ENCODE results near the gene LRCH3. TPM values are rescaled to one million over a fixed set of nuclear protein-coding genes. Genes with fewer than 3 reads are reported as not detected.

Gene LRCH3
- total RNA-seq, 1 experiment from 2014 or later = 24.7 TPM

- DNase-seq (ENCODE audit: low read depth) = no peak
Observed at GRCh38 chr3:197833930-197834715, 43.1 kb downstream of the LRCH3 start.

- no peak for DNase-seq (ENCODE audit: low read depth)
Observed at GRCh38 chr3:197835509-197835908, 44.5 kb downstream of the LRCH3 start.

GRCh38 chr3:197836244-197836643 lies 45.2 kb downstream of the LRCH3 start:
- DNase-seq (ENCODE audit: low read depth) = no peak

- no peak for DNase-seq (ENCODE audit: low read depth)
Observed at GRCh38 chr3:197837282-197837681, 46.2 kb downstream of the LRCH3 start.

- no peak for DNase-seq (ENCODE audit: low read depth)
Observed at GRCh38 chr3:197841789-197842188, 50.7 kb downstream of the LRCH3 start.

- DNase-seq (ENCODE audit: low read depth) = no peak
Observed at GRCh38 chr3:197846491-197846890, 55.4 kb downstream of the LRCH3 start.

GRCh38 chr3:197847866-197848401 lies 56.9 kb downstream of the LRCH3 start:
- DNase-seq (ENCODE audit: low read depth) = peak; percentile 8

- DNase-seq (ENCODE audit: low read depth) = peak; percentile 64
Observed at GRCh38 chr3:197854596-197855343, 63.7 kb downstream of the LRCH3 start.

GRCh38 chr3:197855571-197855970 lies 64.5 kb downstream of the LRCH3 start:
- DNase-seq (ENCODE audit: low read depth) = no peak

- no peak for DNase-seq (ENCODE audit: low read depth)
Observed at GRCh38 chr3:197856199-197856816, 65.3 kb downstream of the LRCH3 start.

- no peak for DNase-seq (ENCODE audit: low read depth)
Observed at GRCh38 chr3:197858133-197858532, 67.1 kb downstream of the LRCH3 start.

GRCh38 chr3:197858598-197858997 lies 67.5 kb downstream of the LRCH3 start:
- DNase-seq (ENCODE audit: low read depth) = no peak

- no peak for DNase-seq (ENCODE audit: low read depth)
Observed at GRCh38 chr3:197866035-197866434, 75.0 kb downstream of the LRCH3 start.

- DNase-seq (ENCODE audit: low read depth) = no peak
Observed at GRCh38 chr3:197873329-197873728, 82.3 kb downstream of the LRCH3 start.

GRCh38 chr3:197874064-197874463 lies 83.0 kb downstream of the LRCH3 start:
- DNase-seq (ENCODE audit: low read depth) = peak; percentile 8

GRCh38 chr3:197874653-197875052 lies 83.6 kb downstream of the LRCH3 start:
- DNase-seq (ENCODE audit: low read depth) = no peak

- no peak for DNase-seq (ENCODE audit: low read depth)
Observed at GRCh38 chr3:197877902-197878301, 86.8 kb downstream of the LRCH3 start.

- DNase-seq (ENCODE audit: low read depth) = no peak
Observed at GRCh38 chr3:197878427-197878826, 87.4 kb downstream of the LRCH3 start.

- DNase-seq (ENCODE audit: low read depth) = no peak
Observed at GRCh38 chr3:197880491-197881269, 89.6 kb downstream of the LRCH3 start.

- no peak for DNase-seq (ENCODE audit: low read depth)
Observed at GRCh38 chr3:197881270-197881969, 90.4 kb downstream of the LRCH3 start.

- peak; percentile 7 for DNase-seq (ENCODE audit: low read depth)
Observed at GRCh38 chr3:197881970-197882338, 90.9 kb downstream of the LRCH3 start.
